HEK293 (cell line): ENCODE measurements around the gene FLRT2.

ENCODE experiments used
- CTCF ChIA-PET: fragments of 350-600 bp; formaldehyde crosslinking; extraction: SDS; loops from one replicate; lab custom pipeline; 2021; ENCODE audit warnings: antibody characterized with exemption; lab: Yijun Ruan, JAX
- POLR2A ChIA-PET: fragments of 300-600 bp; formaldehyde crosslinking; extraction: SDS; loops from one replicate; lab custom pipeline; 2020; ENCODE audit warnings: antibody characterized with exemption, inconsistent platforms; lab: Yijun Ruan, JAX
- H3K27ac ChIP-seq: fragments of 200-500 bp; sonication (Bioruptor generic); 2 replicates; pipeline ENCODE4 v1.5.1; 2014; ENCODE audit warnings: low read depth, low read length, control low read depth, inconsistent platforms; ENCODE audit errors: extremely low read depth
- H3K36me3 ChIP-seq, 2 experiments: fragments of 200-500 bp in 1 of 2; sonication (Bioruptor generic) in 1 of 2; 1 replicate in 1 of 2; 2 replicates in 1 of 2; pipeline ENCODE4 v1.5.1; 2014 to 2017; ENCODE audit warnings: inconsistent platforms in 2 of 2, low read length in 2 of 2; ENCODE audit not compliant: control insufficient read depth in 2 of 2, insufficient read depth in 1 of 2
- H3K4me1 ChIP-seq: fragments of 200-500 bp; sonication (Bioruptor generic); 2 replicates; pipeline ENCODE4 v1.5.1; 2014; ENCODE audit warnings: mild to moderate bottlenecking, low read length, inconsistent platforms; ENCODE audit not compliant: control insufficient read depth, insufficient read depth
- H3K4me3 ChIP-seq: 2 replicates; pipeline ENCODE4 v1.5.1; 2011; ENCODE audit warnings: low read depth, mild to moderate bottlenecking, control low read depth, low read length, moderate library complexity
- H3K9me3 ChIP-seq: fragments of 200-500 bp; sonication (Bioruptor generic); 2 replicates; pipeline ENCODE4 v1.5.1; 2014; ENCODE audit warnings: low read depth, low read length, inconsistent platforms; ENCODE audit not compliant: control insufficient read depth, insufficient read depth
- BCL11B ChIP-seq: fragments of 450-650 bp; formaldehyde crosslinking; IDR thresholded peaks from 2 replicates; pipeline ENCODE4 v1.5.1; 2016; ENCODE audit warnings: low read depth, missing biosample characterization, missing genetic modification characterization
- KLF16 ChIP-seq: fragments of 450-650 bp; formaldehyde crosslinking; IDR thresholded peaks from 2 replicates; pipeline ENCODE4 v1.5.1; 2017; ENCODE audit warnings: missing biosample characterization, missing genetic modification characterization
- SALL2 ChIP-seq: fragments of 450-650 bp; formaldehyde crosslinking; IDR thresholded peaks from 2 replicates; pipeline ENCODE4 v1.5.0; 2017; ENCODE audit warnings: missing biosample characterization, mild to moderate bottlenecking, missing genetic modification characterization, borderline replicate concordance
- ZBTB17 ChIP-seq: fragments of 450-650 bp; formaldehyde crosslinking; IDR thresholded peaks from 2 replicates; pipeline ENCODE4 v1.5.1; 2016; ENCODE audit warnings: missing biosample characterization, missing genetic modification characterization
- ZBTB21 ChIP-seq: fragments of 450-650 bp; formaldehyde crosslinking; IDR thresholded peaks from 2 replicates; pipeline ENCODE4 v1.5.1; 2017; ENCODE audit warnings: missing biosample characterization, missing genetic modification characterization
- ZNF121 ChIP-seq: fragments of 450-650 bp; formaldehyde crosslinking; IDR thresholded peaks from 2 replicates; pipeline ENCODE4 v1.5.1; 2016; ENCODE audit warnings: missing biosample characterization, missing genetic modification characterization
- ZNF132 ChIP-seq: fragments of 450-650 bp; formaldehyde crosslinking; IDR thresholded peaks from 2 replicates; pipeline ENCODE4 v1.5.1; 2017; ENCODE audit warnings: missing biosample characterization, missing genetic modification characterization, borderline replicate concordance
- ZNF133 ChIP-seq: fragments of 450-650 bp; formaldehyde crosslinking; IDR thresholded peaks from 2 replicates; pipeline ENCODE4 v1.5.1; 2016; ENCODE audit warnings: missing biosample characterization, missing genetic modification characterization
- ZNF169 ChIP-seq: fragments of 450-650 bp; formaldehyde crosslinking; IDR thresholded peaks from 2 replicates; pipeline ENCODE4 v1.5.1; 2016; ENCODE audit warnings: missing biosample characterization, missing genetic modification characterization
- ZNF175 ChIP-seq: fragments of 450-650 bp; formaldehyde crosslinking; IDR thresholded peaks from 2 replicates; pipeline ENCODE4 v1.5.1; 2016; ENCODE audit warnings: missing biosample characterization, missing genetic modification characterization
- ZNF211 ChIP-seq: fragments of 450-650 bp; formaldehyde crosslinking; IDR thresholded peaks from 2 replicates; pipeline ENCODE4 v1.5.1; 2016; ENCODE audit warnings: low read depth, missing biosample characterization, missing genetic modification characterization
- ZNF239 ChIP-seq: fragments of 450-650 bp; formaldehyde crosslinking; IDR thresholded peaks from 2 replicates; pipeline ENCODE4 v1.5.1; 2016; ENCODE audit warnings: missing biosample characterization, missing genetic modification characterization
- ZNF324 ChIP-seq: fragments of 450-650 bp; formaldehyde crosslinking; IDR thresholded peaks from 2 replicates; pipeline ENCODE4 v1.5.1; 2016; ENCODE audit warnings: missing biosample characterization, missing genetic modification characterization
- ZNF404 ChIP-seq: fragments of 450-650 bp; formaldehyde crosslinking; IDR thresholded peaks from 2 replicates; pipeline ENCODE4 v1.5.1; 2017; ENCODE audit warnings: missing biosample characterization, missing genetic modification characterization
- ZNF514 ChIP-seq: fragments of 450-650 bp; formaldehyde crosslinking; IDR thresholded peaks from 2 replicates; pipeline ENCODE4 v1.5.1; 2016; ENCODE audit warnings: missing biosample characterization, missing genetic modification characterization
- ZNF623 ChIP-seq: fragments of 450-650 bp; formaldehyde crosslinking; IDR thresholded peaks from 2 replicates; pipeline ENCODE4 v1.5.1; 2016; ENCODE audit warnings: missing biosample characterization, missing genetic modification characterization
- ZNF658 ChIP-seq: fragments of 450-650 bp; formaldehyde crosslinking; IDR thresholded peaks from 2 replicates; pipeline ENCODE4; 2016; ENCODE audit warnings: missing biosample characterization, missing genetic modification characterization
- ZNF664 ChIP-seq: fragments of 450-650 bp; formaldehyde crosslinking; IDR thresholded peaks from 2 replicates; pipeline ENCODE4 v1.5.1; 2016; ENCODE audit warnings: missing biosample characterization, missing genetic modification characterization
- ZSCAN16 ChIP-seq: fragments of 450-650 bp; formaldehyde crosslinking; IDR thresholded peaks from 2 replicates; pipeline ENCODE4 v1.5.1; 2016; ENCODE audit warnings: missing biosample characterization, missing genetic modification characterization
- ZXDB ChIP-seq: fragments of 450-650 bp; formaldehyde crosslinking; IDR thresholded peaks from 2 replicates; pipeline ENCODE4 v1.5.1; 2016; ENCODE audit warnings: missing biosample characterization, missing genetic modification characterization
- TF ChIP-seq, protein P1 (sequence below): fragments of 450-650 bp; formaldehyde crosslinking; IDR thresholded peaks from 2 replicates; pipeline ENCODE4 v1.5.1; 2016; ENCODE audit warnings: missing biosample characterization, missing genetic modification characterization
- TF ChIP-seq, protein P2 (sequence below): fragments of 450-650 bp; formaldehyde crosslinking; IDR thresholded peaks from 2 replicates; pipeline ENCODE4 v1.5.1; 2017; ENCODE audit warnings: missing biosample characterization, missing genetic modification characterization

Gene FLRT2

DNA sequence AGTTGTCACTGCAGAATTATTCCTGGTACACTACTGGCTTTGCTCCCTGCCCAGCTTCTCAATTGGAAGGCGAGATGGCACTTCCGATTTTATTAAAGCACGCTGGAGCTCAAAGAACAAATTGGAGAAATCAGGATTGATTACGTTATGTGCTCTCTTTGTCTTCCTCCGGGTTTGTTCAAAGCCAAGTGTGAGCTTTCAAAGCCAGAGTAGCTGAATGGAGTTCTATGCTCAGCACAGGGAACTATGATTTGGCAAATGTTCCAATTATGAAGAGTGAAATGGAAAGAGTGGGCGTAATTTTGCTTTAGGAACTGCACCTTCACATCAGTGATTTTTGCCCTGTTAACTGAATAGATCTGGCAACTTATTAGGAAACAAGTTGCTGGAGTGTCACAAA, 72.4 kb downstream of the FLRT2 start:
- ChIA-PET POLR2A (no interaction called here), CTCF (no interaction called here)
- Histone ChIP-seq H3K9me3 (no peaks in the 10 kb centered on the region), H3K4me1 (peaks cover 2% of the 10 kb centered on the region), H3K4me3 (no peak overlapping the region), H3K36me3 (no peaks in the 10 kb centered on the region), H3K27ac (no peak overlapping the region)
- TF ChIP-seq ZNF132 (tag by site-specific recombination) (no peak), ZNF514 (tag by site-specific recombination) (no peak), ZNF404 (tag by site-specific recombination) (no peak), ZNF658 (no peak), ZNF623 (tag by site-specific recombination) (no peak), SALL2 (tag by site-specific recombination) (no peak), ZXDB (tag by site-specific recombination) (no peak), ZSCAN16 (no peak), KLF16 (tag by site-specific recombination) (no peak)
- TF ChIP-seq, all 188 proteins: peak for 0

DNA sequence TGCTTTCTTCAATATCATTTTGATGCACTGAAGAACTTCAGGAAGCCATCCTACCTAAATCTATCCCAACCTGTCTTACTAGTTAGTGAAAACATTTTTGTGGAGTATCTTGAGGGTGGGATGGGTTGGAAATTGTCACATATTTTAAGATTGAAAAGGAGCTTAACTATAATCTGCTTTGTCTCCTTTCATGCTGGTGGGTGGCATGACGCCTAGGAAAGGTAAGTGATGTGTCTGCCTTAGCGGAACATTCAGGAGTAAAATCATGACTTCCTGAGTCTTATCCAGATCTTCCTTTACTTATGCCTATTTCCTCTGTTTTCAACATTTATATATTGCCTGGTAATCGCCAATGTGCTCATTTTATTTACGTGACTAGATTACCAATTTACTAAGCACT, 74.1 kb downstream of the FLRT2 start:
- peaks cover 2% of the 10 kb centered on the region for H3K4me1 ChIP-seq
- ChIA-PET CTCF (no interaction called here), POLR2A (no interaction called here)
- H3K9me3 ChIP-seq = no peaks in the 10 kb centered on the region
- H3K4me3 ChIP-seq = no peak overlapping the region
- no peak overlapping the region for H3K27ac ChIP-seq
- no peaks in the 10 kb centered on the region for H3K36me3 ChIP-seq
- TF ChIP-seq ZNF133 (no peak), ZNF169 (no peak), ZNF175 (tag by site-specific recombination) (no peak)

GRCh38 chr14:85604714-85605113, 74.8 kb downstream of the FLRT2 start:
- Histone ChIP-seq H3K9me3 (no peaks in the 10 kb centered on the region), H3K27ac (no peak overlapping the region), H3K4me1 (peaks cover 2% of the 10 kb centered on the region), H3K4me3 (no peak overlapping the region), H3K36me3 (no peaks in the 10 kb centered on the region)
- POLR2A ChIA-PET = no interaction called here
- CTCF ChIA-PET = no interaction called here
- TF ChIP-seq ZNF121 (tag by site-specific recombination) = no peak
- TF ChIP-seq ZNF658 = no peak
- no peak for TF ChIP-seq BCL11B (tag by site-specific recombination)
- TF ChIP-seq ZNF133 = no peak
- no peak for TF ChIP-seq ZNF132 (tag by site-specific recombination)
- TF ChIP-seq ZBTB21 = no peak
- TF ChIP-seq, protein P1, sequence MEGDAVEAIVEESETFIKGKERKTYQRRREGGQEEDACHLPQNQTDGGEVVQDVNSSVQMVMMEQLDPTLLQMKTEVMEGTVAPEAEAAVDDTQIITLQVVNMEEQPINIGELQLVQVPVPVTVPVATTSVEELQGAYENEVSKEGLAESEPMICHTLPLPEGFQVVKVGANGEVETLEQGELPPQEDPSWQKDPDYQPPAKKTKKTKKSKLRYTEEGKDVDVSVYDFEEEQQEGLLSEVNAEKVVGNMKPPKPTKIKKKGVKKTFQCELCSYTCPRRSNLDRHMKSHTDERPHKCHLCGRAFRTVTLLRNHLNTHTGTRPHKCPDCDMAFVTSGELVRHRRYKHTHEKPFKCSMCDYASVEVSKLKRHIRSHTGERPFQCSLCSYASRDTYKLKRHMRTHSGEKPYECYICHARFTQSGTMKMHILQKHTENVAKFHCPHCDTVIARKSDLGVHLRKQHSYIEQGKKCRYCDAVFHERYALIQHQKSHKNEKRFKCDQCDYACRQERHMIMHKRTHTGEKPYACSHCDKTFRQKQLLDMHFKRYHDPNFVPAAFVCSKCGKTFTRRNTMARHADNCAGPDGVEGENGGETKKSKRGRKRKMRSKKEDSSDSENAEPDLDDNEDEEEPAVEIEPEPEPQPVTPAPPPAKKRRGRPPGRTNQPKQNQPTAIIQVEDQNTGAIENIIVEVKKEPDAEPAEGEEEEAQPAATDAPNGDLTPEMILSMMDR (tag by site-specific recombination) = no peak
- TF ChIP-seq ZBTB17 (tag by site-specific recombination) = no peak
- no peak for TF ChIP-seq ZNF324 (tag by site-specific recombination)
- TF ChIP-seq, protein P2, sequence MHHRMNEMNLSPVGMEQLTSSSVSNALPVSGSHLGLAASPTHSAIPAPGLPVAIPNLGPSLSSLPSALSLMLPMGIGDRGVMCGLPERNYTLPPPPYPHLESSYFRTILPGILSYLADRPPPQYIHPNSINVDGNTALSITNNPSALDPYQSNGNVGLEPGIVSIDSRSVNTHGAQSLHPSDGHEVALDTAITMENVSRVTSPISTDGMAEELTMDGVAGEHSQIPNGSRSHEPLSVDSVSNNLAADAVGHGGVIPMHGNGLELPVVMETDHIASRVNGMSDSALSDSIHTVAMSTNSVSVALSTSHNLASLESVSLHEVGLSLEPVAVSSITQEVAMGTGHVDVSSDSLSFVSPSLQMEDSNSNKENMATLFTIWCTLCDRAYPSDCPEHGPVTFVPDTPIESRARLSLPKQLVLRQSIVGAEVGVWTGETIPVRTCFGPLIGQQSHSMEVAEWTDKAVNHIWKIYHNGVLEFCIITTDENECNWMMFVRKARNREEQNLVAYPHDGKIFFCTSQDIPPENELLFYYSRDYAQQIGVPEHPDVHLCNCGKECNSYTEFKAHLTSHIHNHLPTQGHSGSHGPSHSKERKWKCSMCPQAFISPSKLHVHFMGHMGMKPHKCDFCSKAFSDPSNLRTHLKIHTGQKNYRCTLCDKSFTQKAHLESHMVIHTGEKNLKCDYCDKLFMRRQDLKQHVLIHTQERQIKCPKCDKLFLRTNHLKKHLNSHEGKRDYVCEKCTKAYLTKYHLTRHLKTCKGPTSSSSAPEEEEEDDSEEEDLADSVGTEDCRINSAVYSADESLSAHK = no peak
- TF ChIP-seq ZNF211 (tag by site-specific recombination) = no peak
- TF ChIP-seq ZNF239 (tag by site-specific recombination) = no peak
- TF ChIP-seq ZNF664 (tag by site-specific recombination) = no peak
